Esophagus muscularis mucosa (tissue), 4 donors: Measurements from ENCODE around the gene CHI3L2. TPM values are rescaled to one million over a fixed set of nuclear protein-coding genes. Genes with fewer than 3 reads are reported as not detected.

Experiments used
- DNase-seq: peaks from one replicate; pipeline ENCODE4 v3.0.0-alpha.2; 2017; ENCODE audit errors: extremely low spot score
- H3K27ac ChIP-seq, 4 donors: fragments of 200-600 bp; sonication (generic); replicated peaks in 1 of 4; 1 replicate in 3 of 4; 2 replicates in 1 of 4; pipeline ENCODE4 v1.5.1; 2016 to 2019; ENCODE audit warnings: mild to moderate bottlenecking in 1 of 4
- H3K27me3 ChIP-seq, 4 donors: fragments of 200-600 bp; sonication (generic); one replicate each; pipeline versions ENCODE4 v1.5.1 to v1.6.0; 2016 to 2019
- H3K36me3 ChIP-seq, 4 donors: fragments of 200-600 bp; sonication (generic); one replicate each; pipeline ENCODE4 v1.5.1; 2016 to 2019
- H3K4me1 ChIP-seq, 4 donors: fragments of 200-600 bp; sonication (generic); one replicate each; pipeline ENCODE4 v1.5.1; 2016 to 2019
- H3K4me3 ChIP-seq, 4 donors: fragments of 200-600 bp; sonication (generic); 1 replicate in 2 of 4; 2 replicates in 2 of 4; pipeline ENCODE4 v1.5.1; 2016 to 2019; ENCODE audit warnings: mild to moderate bottlenecking in 4 of 4, moderate library complexity in 1 of 4
- H3K9me3 ChIP-seq, 4 donors: fragments of 200-600 bp; sonication (generic); 1 replicate in 3 of 4; 2 replicates in 1 of 4; pipeline ENCODE4 v1.5.1; 2016 to 2019
- EP300 ChIP-seq: sonication (generic); formaldehyde crosslinking; IDR thresholded peaks from one replicate; pipeline ENCODE4 v1.6.1; 2017; ENCODE audit warnings: antibody characterized with exemption
- POLR2A ChIP-seq: fragments of 450-650 bp; IDR thresholded peaks from one replicate; pipeline ENCODE4 v1.6.1; 2017; ENCODE audit warnings: antibody characterized with exemption, moderate library complexity, mild to moderate bottlenecking, low read depth
- POLR2AphosphoS5 ChIP-seq, 2 donors: sonication (generic); formaldehyde crosslinking; IDR thresholded peaks; one replicate each; pipeline ENCODE4 v1.6.1; 2017; ENCODE audit warnings: antibody characterized with exemption in 2 of 2
- WGBS: methylation state at CpG from one replicate; pipeline ENCODE4 v1.1.5; 2018; 5-methylcytosine and 5-hydroxymethylcytosine counted together
- intact Hi-C: fragments of 100-400 bp; cut with DNase I; formaldehyde crosslinking; loops from one replicate; pipeline ENCODE4 v1.15.1; 2023
- total RNA-seq, 4 donors: library from RNA; depleted of rRNA; stranded (reverse); fragments of >200 nt; gene quantifications; one replicate each; pipeline versions ENCODE4 v1.1.0 to v1.2.1, GENCODE V29; 2016
- TF ChIP-seq, protein P1 (sequence below), 3 experiments: fragments of 200-600 bp in 2 of 3; fragments of 450-650 bp in 1 of 3; sonication (generic) in 2 of 3; IDR thresholded peaks; one replicate each; pipeline ENCODE4 v1.5.1; 2017 to 2019; ENCODE audit warnings: antibody characterized with exemption in 3 of 3, mild to moderate bottlenecking in 2 of 3, moderate library complexity in 1 of 3

CHI3L2 gene
- total RNA-seq, 4 donors from 2014 or later = 1.7 to 5.4 TPM; not detected in 2

- intact Hi-C loops = no loop called here
- DNase-seq = peak; percentile 79
- 77% methylated on average over 5 of the region's 5 CpGs for WGBS
- H3K36me3 ChIP-seq = no peaks in the 10 kb centered on the region
- no peaks in the 10 kb centered on the region for H3K4me1 ChIP-seq
- no peak overlapping the region for H3K27ac ChIP-seq
- TF ChIP-seq, protein P1, sequence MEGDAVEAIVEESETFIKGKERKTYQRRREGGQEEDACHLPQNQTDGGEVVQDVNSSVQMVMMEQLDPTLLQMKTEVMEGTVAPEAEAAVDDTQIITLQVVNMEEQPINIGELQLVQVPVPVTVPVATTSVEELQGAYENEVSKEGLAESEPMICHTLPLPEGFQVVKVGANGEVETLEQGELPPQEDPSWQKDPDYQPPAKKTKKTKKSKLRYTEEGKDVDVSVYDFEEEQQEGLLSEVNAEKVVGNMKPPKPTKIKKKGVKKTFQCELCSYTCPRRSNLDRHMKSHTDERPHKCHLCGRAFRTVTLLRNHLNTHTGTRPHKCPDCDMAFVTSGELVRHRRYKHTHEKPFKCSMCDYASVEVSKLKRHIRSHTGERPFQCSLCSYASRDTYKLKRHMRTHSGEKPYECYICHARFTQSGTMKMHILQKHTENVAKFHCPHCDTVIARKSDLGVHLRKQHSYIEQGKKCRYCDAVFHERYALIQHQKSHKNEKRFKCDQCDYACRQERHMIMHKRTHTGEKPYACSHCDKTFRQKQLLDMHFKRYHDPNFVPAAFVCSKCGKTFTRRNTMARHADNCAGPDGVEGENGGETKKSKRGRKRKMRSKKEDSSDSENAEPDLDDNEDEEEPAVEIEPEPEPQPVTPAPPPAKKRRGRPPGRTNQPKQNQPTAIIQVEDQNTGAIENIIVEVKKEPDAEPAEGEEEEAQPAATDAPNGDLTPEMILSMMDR (IDR thresholded peaks at IDR 0.05) = no peak
- no peaks in the 10 kb centered on the region for H3K9me3 ChIP-seq
- H3K27me3 ChIP-seq = no peaks in the 10 kb centered on the region
- H3K4me3 ChIP-seq = no peak overlapping the region
Measured at GRCh38 chr1:111247125-111247838, 19.8 kb downstream of the CHI3L2 start.

- Histone ChIP-seq H3K9me3 (no peaks in the 10 kb centered on the region), H3K36me3 (no peaks in the 10 kb centered on the region), H3K27ac (no peak overlapping the region), H3K4me3 (no peak overlapping the region), H3K27me3 (peaks cover 0 to 10% (median 0%) of the 10 kb centered on the region in 4 donors), H3K4me1 (no peaks in the 10 kb centered on the region)
- intact Hi-C loops = no loop called here
- TF ChIP-seq, protein P1 (IDR thresholded peaks at IDR 0.05) = no peak
- TF ChIP-seq POLR2A = no peak
- no peak for TF ChIP-seq POLR2AphosphoS5 (IDR thresholded peaks at IDR 0.05)
- TF ChIP-seq EP300 = no peak
- 74% methylated on average over 4 of the region's 4 CpGs for WGBS
- no peak for DNase-seq
Measured at GRCh38 chr1:111249960-111250359, 22.4 kb downstream of the CHI3L2 start.

- TF ChIP-seq POLR2A = no peak
- TF ChIP-seq, protein P1 (IDR thresholded peaks at IDR 0.05) = no peak
- no peak for TF ChIP-seq EP300
- TF ChIP-seq POLR2AphosphoS5 (IDR thresholded peaks at IDR 0.05) = no peak
- no peak for DNase-seq
- H3K36me3 ChIP-seq = no peaks in the 10 kb centered on the region
- no peak overlapping the region for H3K4me3 ChIP-seq
- H3K4me1 ChIP-seq = no peaks in the 10 kb centered on the region
- peaks cover 0 to 12% (median 0%) of the 10 kb centered on the region in 4 donors for H3K27me3 ChIP-seq
- WGBS = 81% methylated on average over 8 of the region's 8 CpGs
- H3K27ac ChIP-seq = no peak overlapping the region
- H3K9me3 ChIP-seq = no peaks in the 10 kb centered on the region
- intact Hi-C loops = no loop called here
Measured at GRCh38 chr1:111251570-111251969, 24.1 kb downstream of the CHI3L2 start.

DNA sequence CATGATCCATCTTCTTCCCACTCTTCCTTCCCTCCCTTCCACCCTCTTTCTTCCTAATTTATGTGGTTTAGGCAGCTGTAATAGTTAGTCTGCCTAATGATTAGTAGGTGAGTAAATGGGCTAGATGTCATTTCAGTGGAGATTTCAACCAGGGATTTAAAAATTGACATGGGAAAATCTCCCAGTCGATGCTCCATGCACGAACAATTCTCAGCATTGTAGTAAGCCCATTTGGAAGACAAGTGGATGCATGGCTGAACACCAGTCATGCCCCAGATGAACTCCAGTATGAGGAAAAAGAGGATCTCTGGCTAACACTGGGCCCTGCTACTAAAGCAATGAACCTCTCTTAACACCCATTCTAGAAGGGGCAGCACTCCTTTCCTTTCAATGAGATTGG lies 25.3 kb downstream of the CHI3L2 start:
- TF ChIP-seq, protein P1 (IDR thresholded peaks at IDR 0.05) = no peak
- TF ChIP-seq EP300 = no peak
- TF ChIP-seq POLR2AphosphoS5 (IDR thresholded peaks at IDR 0.05) = no peak
- TF ChIP-seq POLR2A = no peak
- Histone ChIP-seq H3K4me3 (no peak overlapping the region), H3K27ac (no peak overlapping the region), H3K4me1 (no peaks in the 10 kb centered on the region), H3K9me3 (no peaks in the 10 kb centered on the region), H3K27me3 (peaks cover 0 to 12% (median 0%) of the 10 kb centered on the region in 4 donors), H3K36me3 (no peaks in the 10 kb centered on the region)
- DNase-seq = no peak
- 86% methylated on average over 2 of the region's 2 CpGs for WGBS
- intact Hi-C loops = no loop called here

DNA sequence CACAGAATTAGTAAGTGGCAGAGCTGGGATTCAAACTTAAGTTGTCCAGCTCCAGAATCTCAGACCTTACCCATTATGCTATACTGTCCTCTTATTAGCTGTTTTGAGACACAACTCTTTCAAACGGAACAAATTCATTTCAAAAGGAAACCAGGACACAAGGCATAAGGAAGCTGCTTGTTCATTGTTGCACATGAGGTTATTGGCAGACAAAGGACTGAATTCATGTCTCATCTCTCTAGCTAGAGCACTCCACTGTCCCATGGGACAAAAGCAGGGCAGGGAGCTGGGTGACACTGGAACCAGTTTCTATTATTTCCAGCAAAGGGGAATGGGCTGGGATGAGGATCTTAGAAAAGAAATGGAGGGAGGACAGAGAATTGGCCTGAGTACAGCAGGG lies 26.4 kb downstream of the CHI3L2 start:
- TF ChIP-seq POLR2AphosphoS5 (IDR thresholded peaks at IDR 0.05) = no peak
- no peak for TF ChIP-seq EP300
- no peak for TF ChIP-seq POLR2A
- TF ChIP-seq, protein P1 (IDR thresholded peaks at IDR 0.05) = no peak
- H3K36me3 ChIP-seq = no peaks in the 10 kb centered on the region
- H3K9me3 ChIP-seq = no peaks in the 10 kb centered on the region
- no peaks in the 10 kb centered on the region for H3K4me1 ChIP-seq
- peaks cover 0 to 12% (median 0%) of the 10 kb centered on the region in 4 donors for H3K27me3 ChIP-seq
- WGBS = 44% methylated on average over 1 of the region's 1 CpG
- no peak overlapping the region for H3K4me3 ChIP-seq
- intact Hi-C loops = no loop called here
- H3K27ac ChIP-seq = no peak overlapping the region
- no peak for DNase-seq
